ENCODE data around the gene CDK4.

The CDK4 gene

DNA sequence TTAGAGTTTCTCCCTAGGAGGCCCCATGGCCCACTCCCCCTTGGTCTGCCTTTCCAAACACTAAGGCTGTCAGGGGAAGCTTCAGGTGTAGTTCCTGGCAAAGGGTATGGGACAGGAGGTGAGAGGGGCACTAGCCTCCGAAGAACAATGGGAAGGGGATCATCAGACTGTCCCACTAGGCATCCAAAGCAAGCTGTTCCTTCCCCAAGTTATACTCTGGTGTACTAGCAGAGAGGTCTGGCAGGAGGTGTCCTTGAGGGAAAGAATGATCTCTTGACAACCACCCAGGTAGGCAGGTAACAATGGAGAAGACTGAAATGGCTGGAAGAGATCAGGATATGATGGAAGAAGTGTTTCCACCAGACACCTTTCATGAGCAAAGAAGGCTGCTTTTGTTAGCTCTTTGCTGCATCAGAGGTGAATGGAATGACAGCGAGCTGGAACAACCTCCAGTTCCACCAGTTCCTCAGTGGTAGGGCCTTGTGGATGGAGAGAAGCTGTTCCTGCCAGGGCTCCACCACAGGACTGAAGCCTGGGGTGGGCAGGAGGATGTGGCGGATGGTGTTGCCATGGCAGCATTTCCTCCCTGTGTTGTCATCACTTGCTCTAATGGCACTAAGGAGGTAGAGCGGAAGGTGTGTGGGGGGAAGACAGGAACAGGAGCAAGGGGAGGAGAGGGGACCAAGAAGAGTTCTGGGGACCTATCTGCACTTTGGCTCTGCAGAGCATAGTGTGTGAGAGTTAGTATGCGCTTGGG lies 11.3 kb downstream of the CDK4 start:
- Histone ChIP-seq H3K9me3 (no peaks in the 10 kb centered on the region), H3K4me1 (peaks cover 3% of the 10 kb centered on the region), H3K4me3 (ENCODE audit: low read depth, low read length) (no peak overlapping the region), H3K36me3 (no peaks in the 10 kb centered on the region), H3K27me3 (peaks cover 44% of the 10 kb centered on the region)
- TF ChIP-seq, protein P1, sequence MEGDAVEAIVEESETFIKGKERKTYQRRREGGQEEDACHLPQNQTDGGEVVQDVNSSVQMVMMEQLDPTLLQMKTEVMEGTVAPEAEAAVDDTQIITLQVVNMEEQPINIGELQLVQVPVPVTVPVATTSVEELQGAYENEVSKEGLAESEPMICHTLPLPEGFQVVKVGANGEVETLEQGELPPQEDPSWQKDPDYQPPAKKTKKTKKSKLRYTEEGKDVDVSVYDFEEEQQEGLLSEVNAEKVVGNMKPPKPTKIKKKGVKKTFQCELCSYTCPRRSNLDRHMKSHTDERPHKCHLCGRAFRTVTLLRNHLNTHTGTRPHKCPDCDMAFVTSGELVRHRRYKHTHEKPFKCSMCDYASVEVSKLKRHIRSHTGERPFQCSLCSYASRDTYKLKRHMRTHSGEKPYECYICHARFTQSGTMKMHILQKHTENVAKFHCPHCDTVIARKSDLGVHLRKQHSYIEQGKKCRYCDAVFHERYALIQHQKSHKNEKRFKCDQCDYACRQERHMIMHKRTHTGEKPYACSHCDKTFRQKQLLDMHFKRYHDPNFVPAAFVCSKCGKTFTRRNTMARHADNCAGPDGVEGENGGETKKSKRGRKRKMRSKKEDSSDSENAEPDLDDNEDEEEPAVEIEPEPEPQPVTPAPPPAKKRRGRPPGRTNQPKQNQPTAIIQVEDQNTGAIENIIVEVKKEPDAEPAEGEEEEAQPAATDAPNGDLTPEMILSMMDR (IDR thresholded peaks at IDR 0.05; ENCODE audit: low read depth, low read length) = no peak
- no peak for DNase-seq

GRCh38 chr12:57739914-57740538 lies 12.1 kb downstream of the CDK4 start:
- TF ChIP-seq, protein P1 (IDR thresholded peaks at IDR 0.05; ENCODE audit: low read depth, low read length) = no peak
- DNase-seq = no peak
- Histone ChIP-seq H3K4me3 (ENCODE audit: low read depth, low read length) (no peak overlapping the region), H3K4me1 (no peaks in the 10 kb centered on the region; the same call in 1 of the 2 replicates), H3K36me3 (no peaks in the 10 kb centered on the region), H3K9me3 (no peaks in the 10 kb centered on the region), H3K27me3 (peaks cover 52% of the 10 kb centered on the region)

DNA sequence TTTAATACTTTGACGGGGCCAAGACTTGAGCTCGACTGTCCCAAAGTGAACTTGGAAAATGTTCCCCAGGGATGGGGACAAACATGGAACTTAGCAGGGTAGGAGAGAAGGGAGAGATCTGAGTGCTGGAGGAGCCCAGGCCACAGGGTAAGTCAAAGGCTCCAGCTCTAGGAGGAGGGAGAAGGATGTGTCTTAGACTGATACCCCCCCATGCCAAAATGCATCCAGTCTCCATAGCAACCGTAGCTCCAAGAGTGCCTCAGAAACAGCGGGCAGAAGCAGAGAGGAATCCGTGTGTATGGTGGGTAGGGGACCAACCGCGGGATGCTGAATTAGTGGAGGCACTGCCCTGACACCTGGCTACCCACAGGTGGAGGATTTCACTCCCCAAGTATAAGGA lies 12.7 kb downstream of the CDK4 start:
- TF ChIP-seq, protein P1 (IDR thresholded peaks at IDR 0.05; ENCODE audit: low read depth, low read length) = no peak
- DNase-seq = no peak
- Histone ChIP-seq H3K4me1 (no peaks in the 10 kb centered on the region; the same call in 1 of the 2 replicates), H3K4me3 (ENCODE audit: low read depth, low read length) (no peak overlapping the region), H3K27me3 (peaks cover 57% of the 10 kb centered on the region), H3K9me3 (no peaks in the 10 kb centered on the region), H3K36me3 (no peaks in the 10 kb centered on the region)

DNA sequence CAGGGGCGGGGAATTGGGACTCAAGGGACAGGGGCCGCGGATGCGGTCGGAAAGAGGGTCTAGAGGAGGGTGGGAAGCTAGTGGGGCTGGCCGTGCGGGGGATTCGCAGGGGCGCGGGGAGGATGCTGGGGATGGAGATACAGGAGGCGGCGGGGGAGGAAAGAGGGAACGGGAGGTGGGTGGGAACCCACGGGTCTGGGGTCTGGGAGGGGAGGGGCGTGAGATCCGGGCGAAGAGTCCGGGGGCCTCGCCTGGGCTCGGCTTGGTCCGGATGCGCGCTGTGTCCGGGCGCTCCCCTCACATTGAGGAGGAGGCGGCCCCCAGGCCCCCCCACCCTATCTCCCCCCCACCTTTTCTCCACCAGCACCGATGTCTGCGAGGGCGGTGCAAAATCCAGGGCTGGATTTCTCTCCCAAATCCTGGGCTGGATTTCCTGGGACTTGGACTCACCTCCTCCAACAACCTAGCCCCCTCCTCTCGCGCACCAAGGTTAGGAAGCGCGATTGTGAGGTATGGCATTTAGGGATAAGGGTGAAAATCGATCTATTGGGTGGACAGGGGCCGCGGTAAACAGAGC lies 13.4 kb downstream of the CDK4 start, which contains the start of gene AGAP2:
Gene AGAP2, minus strand, starts transcription at position 82 of the 577 bp plus-strand sequence. CDS start 496 bp downstream, outside the sequence.
- DNase-seq = peak; percentile 48
- Histone ChIP-seq H3K27me3 (peaks cover 57% of the 10 kb centered on the region), H3K4me1 (no peaks in the 10 kb centered on the region; the same call in 1 of the 2 replicates), H3K9me3 (no peaks in the 10 kb centered on the region), H3K4me3 (ENCODE audit: low read depth, low read length) (peak within 1 kb of the TSS; percentile 36), H3K36me3 (no peaks in the 10 kb centered on the region)
- TF ChIP-seq, protein P1 (IDR thresholded peaks at IDR 0.05; ENCODE audit: low read depth, low read length) = no peak

DNA sequence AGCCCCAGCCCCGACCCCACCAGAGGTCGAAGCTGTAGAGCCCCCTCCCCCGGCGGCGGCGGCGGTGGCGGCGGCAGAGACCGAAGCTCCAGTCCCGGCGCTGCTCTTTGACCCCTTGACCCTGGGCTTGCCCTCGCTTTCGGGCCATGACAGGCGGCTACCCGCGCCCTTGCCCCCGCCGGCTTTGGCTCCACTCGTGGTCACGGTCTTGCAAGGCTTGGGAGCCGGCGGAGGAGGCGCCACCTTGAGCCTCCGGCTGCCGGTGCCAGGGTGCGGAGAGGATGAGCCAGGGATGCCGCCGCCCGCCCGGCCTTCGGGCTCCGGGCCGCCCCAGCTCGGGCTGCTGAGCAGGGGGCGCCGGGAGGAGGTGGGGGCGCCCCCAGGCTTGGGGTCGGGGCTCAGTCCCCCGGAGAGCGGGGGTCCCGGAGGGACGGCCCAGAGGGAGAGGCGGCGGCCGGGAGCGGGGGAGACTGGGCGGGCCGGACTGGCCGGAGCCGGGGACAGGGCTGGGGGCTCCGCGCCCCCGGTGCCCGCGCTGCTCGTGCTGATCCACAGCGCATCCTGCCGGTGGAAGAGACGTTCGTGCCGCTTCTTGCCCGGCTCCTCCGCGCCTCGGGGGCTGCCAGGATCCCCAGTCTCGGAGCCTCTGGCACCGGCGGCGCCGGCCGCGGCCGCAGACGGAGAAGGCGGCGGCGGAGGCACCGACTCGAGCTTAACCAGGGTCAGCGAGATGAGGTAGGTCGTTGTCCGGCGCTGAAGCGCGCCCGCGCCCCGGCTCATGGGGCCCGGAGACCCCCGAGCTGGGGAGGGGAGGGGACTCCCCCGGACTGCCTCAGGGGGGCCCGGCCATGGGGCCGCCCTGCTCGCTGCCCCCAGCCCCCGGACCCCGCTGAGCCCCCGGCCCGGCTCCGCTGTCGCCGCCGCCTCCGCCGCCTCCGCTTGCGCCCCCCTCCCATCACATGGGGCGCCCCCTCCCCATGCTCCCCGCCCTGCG lies 14.3 kb downstream of the CDK4 start:
- TF ChIP-seq, protein P1 (IDR thresholded peaks at IDR 0.05; ENCODE audit: low read depth, low read length) = peak; percentile 28; the same call in 1 of the 2 replicates
- Histone ChIP-seq H3K27me3 (peaks cover 57% of the 10 kb centered on the region), H3K9me3 (no peaks in the 10 kb centered on the region), H3K4me1 (no peaks in the 10 kb centered on the region; the same call in 1 of the 2 replicates), H3K4me3 (ENCODE audit: low read depth, low read length) (peak overlapping the region; percentile 36), H3K36me3 (no peaks in the 10 kb centered on the region)
- peak; percentile 48 for DNase-seq

Measured in BE2C (cell line).